ENCODE results near the gene DNMT1.
"Not testable (repeated sequence)": the region's sequence is repeated elsewhere in the genome, so short reads cannot be mapped to it uniquely, and the experiment has no call there.

The DNMT1 gene

DNA sequence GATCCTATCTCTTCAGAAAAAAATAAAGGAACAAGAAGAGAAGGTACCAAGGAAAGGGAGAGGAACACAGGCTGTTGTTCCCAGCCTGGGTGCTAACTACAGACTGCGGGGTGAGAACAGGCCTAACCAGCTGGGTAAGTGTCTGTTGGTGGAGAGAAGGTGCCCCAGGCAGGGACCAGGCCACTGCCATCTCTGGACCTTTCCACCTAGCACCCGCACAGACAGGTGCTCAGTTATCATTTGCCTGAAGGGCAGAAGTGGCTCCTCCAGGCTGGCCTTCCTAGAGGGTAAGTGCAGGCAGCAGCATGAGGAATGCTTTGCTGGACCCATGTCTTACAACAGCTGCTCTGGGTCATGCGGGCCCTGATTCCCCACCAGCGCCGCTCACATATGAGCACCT, 10.1 kb downstream of the DNMT1 start:
- DNase-seq (ENCODE audit: low read depth in 1 of 2, low spot score in 1 of 2) = no peak

DNA sequence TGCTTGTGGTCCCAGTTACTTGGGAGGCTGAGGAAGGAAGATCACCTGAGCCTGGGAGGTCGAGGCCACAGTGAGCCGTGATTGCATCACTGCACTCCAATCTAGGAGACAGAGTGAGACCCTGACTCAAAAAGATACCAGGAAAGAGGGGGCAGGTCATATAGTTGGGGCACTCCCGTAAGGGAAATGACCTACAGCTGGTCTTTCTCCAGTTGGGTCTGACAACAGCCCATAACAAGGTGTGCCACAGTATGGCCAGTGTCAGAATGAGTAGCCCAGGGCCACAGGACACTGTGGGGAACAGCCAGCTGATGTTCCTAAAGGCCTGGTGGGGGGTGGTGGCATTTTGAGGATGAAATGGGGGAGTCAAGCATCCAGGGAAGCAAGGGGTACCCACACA, 10.8 kb downstream of the DNMT1 start:
- DNase-seq (ENCODE audit: low read depth in 1 of 2, low spot score in 1 of 2) = no peak

DNA sequence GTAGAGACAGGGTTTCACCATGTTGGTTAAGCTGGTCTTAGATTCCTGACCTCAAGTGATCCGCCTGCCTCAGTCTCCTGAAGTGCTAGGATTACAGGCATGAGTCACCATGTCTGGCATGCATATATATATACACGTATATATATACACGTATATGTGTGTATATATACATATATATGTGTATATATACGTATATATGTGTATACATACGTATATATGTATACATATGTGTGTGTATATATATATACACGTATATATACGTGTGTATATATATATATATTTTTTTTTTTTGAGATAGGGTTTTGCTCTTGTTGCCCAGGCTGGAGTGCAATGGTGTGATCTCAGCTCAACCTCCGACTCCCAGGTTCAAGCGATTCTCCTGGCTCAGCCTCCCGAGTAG, 11.9 kb downstream of the DNMT1 start:
- DNase-seq (ENCODE audit: low read depth in 1 of 2, low spot score in 1 of 2) = no peak

DNA sequence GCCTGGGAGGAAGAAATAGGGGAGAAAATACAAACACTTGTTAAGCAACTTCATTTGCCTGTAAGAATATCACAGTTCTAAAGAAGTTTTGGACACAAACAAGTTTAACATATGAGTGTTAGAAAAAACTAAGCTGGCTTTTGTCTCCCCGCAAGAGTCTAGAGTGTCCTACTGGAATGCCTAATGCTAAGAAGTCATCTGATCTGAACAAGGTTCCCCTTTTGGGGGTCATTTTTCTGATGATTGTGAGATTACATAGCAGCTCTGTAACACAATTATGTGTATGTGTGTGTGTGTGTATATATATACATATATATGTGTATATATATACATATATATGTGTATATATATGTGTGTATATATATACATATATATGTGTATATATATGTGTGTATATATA, 12.7 kb downstream of the DNMT1 start:
- no peak for DNase-seq (ENCODE audit: low read depth in 1 of 2, low spot score in 1 of 2)

DNA sequence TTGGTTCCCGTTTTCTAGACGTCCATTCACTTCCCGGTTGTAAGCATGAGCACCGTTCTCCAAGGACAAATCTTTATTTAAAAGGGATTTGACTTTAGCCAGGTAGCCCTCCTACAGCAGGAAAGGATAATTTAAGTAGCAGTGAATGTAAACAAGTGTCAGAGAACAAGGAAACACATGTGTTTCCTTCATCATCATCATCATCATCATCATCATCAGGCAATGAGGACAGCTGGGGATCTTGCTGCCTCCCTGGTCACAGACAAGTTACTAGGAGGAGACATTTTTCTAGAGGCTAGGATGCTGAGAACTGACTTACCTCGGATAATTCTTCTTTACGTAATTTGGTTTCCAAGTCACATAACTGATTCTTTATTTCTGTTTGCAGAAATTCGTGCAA, 14.3 kb downstream of the DNMT1 start:
- DNase-seq (ENCODE audit: low read depth in 1 of 2, low spot score in 1 of 2) = no peak

DNA sequence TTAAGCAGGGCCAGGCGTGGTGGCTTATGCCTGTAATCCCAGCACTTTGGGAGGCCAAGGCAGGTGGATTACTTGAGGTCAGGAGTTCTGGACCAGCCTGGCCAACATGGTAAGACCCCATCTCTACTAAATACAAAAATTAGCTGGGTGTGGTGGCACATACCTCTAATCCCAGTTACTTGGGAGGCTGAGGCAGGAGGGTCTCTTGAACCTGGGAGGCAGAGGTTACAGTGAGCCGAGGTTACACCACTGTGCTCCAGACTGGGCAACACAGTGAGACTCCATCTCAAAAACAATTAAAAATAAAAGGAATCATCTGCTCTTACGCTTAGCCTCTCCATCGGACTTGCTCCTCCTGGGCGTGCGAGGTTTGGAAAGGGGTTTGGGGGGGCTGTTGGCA, 14.7 kb downstream of the DNMT1 start:
- not testable (repeated sequence) for DNase-seq (ENCODE audit: low read depth in 1 of 2, low spot score in 1 of 2)

DNA sequence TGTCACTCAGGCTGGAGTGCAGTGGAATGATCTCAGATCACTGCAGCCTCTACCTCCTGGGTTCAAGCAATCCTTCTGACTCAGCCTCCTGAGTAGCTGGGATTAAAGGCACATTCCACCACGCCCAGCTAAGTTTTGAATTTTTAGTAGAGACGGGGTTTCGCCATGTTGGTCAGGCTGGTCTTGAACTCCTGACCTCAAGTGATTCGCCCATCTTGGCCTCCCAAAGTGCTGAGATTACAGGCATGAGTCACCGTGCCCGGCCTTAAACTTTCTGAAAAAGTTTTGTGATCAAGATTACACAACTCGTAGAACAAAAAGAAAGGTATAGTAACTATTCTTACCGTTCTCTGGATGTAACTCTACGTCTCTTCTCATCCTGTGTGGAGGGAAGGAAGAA, 21.2 kb downstream of the DNMT1 start:
- no peak for DNase-seq (ENCODE audit: low read depth in 1 of 2, low spot score in 1 of 2)

DNA sequence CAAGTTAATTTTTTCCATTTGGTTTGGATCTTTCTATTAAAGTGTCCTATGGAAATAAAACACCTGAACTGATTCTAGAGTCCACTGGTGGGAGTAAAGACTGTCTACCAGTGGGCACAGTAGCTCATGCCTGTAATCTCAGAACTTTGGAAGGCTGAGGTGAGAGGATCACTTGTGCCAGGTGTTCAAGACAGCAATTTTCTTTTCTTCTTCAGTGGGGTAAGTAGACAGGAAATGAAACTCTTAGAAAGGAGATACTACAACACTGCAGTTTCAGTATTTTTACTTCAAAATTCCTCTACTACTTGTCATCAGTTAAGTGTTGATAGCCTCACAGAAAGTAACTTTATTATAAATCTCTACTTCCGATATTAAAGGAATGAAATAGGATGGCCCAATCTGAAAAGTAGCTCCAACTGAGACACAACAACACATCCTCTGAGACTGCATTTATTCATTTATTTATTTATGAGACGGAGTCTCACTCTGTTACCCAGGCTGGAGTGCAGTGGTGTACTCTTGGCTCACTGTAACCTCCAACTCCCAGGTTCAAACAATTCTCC, 26.3 kb downstream of the DNMT1 start:
- DNase-seq (ENCODE audit: low read depth in 1 of 2, low spot score in 1 of 2) = no peak

DNA sequence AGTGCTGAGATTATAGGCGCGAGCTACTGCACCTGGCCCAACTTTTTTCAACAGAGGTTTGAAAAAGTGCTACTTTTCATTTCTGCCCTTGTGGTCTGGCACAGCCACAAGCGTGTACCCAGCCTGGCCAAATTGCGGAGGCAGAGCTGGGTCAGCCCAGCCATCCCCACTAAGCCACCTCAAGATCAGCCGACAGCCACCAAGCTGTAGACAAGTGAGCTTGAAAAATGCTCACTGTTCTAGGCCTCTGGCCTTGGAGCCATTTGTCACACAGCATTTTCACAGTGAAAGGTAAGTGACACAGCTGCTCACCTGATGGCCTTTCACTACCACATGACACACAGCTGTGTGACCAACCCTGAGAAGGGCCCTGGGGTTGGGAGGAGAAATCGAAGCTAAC, 27.3 kb downstream of the DNMT1 start:
- DNase-seq (ENCODE audit: low read depth in 1 of 2, low spot score in 1 of 2) = no peak

DNA sequence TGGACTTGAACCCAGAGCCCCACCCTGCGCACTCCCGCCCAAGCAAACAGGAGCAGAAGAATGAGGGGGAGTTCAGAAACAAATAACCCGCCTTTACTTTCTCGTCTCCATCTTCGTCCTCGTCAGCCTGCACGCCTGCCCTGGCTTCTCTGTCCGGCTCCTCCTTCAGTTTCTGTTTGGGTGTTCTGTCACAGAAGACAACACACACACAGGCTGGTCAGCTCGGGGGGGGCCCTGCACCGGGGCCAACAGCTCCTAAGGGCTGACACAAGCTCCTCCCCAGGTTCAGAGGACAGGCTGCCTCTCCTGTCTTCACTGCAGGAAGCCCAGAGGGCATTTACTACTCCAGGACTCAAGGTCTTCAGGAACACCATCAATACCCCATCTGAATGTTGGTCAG, 28.3 kb downstream of the DNMT1 start:
- not testable (repeated sequence) for DNase-seq (ENCODE audit: low read depth in 1 of 2, low spot score in 1 of 2)

DNA sequence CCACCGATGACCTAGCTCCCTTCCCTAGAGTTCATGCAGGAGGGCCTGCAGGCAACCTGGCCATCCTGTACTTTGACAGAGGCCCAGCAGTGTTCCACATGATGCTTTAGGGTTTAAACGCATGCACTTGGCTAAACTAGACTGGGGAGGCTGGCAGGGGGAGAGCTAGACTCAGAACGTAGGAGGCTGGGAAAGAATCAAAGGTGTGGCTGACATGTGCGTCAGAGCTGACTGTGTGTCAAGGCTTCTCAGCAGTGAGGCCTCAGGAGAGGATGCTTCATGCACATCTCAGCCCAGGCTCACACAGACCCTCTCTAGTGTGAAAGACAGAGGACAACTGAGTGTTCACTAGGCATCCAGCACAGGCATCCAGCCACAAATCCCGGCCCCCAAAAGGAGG, 28.7 kb downstream of the DNMT1 start:
- DNase-seq (ENCODE audit: low read depth in 1 of 2, low spot score in 1 of 2) = no peak

DNA sequence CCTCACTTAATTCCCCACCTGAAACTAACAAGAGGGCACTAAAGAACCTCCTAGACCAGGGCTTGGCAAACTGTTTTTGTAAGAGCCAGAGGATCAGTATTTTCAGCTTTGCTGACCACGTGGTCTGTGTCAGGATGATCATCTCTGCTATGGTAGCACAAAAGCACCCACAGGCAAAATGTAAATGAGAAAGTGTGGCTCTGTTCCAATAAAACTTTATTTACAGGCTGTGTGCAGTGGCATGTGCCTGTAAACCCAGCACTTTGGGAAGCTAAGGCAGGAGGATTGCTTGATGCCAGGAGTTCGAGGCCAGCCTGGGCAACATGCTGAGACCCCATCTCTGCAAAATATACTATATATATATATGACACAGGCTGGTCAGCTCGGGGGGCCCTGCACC, 31.2 kb downstream of the DNMT1 start:
- no peak for DNase-seq (ENCODE audit: low read depth in 1 of 2, low spot score in 1 of 2)

DNA sequence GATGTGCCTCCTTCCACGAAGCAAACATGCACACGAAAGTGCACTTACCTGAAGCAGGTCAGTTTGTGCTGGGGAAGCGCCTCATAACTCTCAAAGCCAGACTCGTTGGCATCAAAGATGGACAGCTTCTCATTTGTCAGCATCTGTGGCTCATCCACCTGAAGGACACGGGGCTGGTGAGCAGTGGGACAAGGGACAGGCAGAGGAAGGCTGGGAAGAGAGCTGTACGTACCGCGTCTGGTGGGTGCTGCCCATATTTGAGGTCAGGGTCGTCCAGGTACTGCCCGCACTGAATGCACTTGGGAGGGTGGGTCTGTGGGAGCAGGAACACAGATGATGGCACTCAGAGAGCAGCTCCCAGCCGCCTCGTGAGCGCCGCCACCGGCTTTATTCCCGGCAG, 35.1 kb downstream of the DNMT1 start:
- DNase-seq (ENCODE audit: low read depth in 1 of 2, low spot score in 1 of 2) = no peak

DNA sequence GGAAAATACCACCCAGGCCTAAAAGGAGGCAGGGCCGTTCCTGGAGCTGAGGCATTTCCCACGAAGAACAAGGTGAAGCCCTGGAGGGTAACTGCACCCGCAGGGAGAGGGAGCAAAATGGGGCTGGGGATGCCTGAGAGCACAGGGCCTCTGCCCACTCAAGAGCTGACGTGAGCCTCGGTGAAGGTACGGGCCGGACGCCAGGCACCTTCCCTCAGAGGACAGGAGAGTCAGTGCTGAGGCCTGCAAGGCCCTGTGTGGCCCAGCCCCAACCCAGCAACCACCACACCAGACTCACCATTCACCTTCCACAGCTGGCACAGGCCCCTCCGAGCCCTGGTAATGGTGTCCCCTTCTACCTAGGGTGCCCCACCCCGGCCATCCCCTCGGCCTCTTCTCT, 36.3 kb downstream of the DNMT1 start:
- DNase-seq (ENCODE audit: low read depth in 1 of 2, low spot score in 1 of 2) = no peak

DNA sequence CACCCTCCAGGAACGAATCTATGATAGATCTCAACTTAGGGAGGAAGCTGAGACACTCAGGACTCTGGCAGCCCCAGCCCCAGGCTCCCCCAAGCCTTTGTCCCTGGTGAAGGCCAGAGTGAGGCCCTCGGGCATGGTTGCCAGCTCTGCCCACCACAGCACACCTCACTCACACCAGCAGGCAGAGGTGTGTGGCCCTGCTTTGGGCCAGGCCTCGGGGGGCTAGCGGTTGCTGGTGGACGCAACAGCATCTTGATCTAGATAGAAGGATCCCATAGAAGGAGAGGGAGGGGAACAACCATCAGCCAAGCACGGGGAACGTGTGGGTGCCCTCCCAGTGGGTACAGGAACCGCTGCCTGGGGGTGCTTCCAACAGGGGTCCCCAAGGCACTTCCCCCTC, 36.7 kb downstream of the DNMT1 start:
- no peak for DNase-seq (ENCODE audit: low read depth in 1 of 2, low spot score in 1 of 2)

DNA sequence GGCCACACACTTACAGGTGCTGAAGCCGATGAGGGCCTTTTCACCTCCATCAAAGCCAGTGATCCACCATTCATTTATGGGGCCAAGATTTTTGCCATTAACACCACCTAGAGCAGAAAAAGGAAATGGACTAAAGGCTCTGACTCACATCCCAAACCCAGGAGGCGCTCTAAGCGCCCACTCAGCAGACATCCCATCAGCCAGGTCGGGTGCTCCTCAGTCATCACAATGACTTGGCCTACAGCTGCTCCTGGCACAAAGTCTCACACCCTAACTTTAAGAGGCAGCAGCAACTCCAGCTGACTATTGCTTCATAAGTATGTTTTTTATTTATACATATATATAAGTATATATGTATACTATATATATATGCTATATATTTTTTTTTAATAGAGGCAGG, 38.9 kb downstream of the DNMT1 start:
- DNase-seq (ENCODE audit: low read depth in 1 of 2, low spot score in 1 of 2) = no peak

DNA sequence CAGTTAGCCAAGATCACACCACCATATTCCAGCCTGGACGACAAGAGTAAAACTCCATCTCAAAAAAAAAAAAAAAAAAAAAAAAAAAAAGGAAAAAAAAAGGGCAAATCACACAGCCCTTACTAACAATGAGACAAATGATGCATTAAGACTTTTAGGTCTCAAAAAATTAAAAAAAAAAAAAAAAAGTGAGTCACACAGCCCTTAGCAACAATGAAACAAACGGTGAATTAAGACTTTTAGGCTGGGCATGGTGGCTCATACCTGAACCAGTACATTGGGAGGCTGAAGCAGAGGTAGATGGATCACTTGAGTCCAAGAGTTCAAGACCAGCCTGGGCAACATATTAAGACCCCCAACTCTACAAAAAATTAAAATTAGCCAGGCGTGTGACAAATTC, 42.7 kb downstream of the DNMT1 start:
- DNase-seq (ENCODE audit: low read depth in 1 of 2, low spot score in 1 of 2) = no peak

DNA sequence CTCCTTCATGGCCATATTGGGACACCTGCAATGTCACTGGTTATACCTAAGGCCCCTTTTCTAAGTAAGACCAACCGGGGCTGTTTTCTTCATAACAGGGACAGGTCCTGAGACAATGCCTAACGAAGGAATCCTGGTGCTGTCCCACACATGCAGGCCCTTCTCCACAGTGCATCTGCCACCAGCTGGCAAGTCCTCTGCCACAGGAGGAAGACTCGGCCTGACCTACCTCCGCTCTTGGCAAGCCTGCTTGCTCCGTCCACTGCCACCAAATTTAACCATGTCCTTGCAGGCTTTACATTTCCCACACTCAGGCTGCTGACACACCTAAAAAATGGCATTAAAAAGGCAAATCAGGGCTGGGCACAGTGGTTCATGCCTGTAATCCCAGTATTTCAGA, 43.2 kb downstream of the DNMT1 start:
- DNase-seq (ENCODE audit: low read depth in 1 of 2, low spot score in 1 of 2) = no peak

DNA sequence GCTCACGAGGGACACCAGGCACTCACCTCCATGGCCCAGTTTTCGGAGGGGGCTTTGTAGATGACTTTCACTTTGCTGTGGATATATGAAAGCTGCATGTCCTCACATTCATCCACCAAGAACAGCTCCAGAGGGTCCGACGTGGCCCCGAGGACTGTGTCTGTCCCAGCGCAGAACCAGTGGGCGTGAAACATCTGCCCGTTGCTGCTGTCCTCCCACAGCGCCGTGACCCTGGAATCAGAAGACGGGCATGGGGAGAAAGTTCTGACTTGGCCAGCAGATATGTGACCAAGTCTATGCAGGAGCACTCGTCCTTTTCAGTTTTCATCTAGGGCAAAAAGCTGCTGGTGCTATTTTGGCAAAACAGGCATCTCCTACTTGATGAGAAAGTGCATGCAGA, 45.3 kb downstream of the DNMT1 start:
- DNase-seq (ENCODE audit: low read depth in 1 of 2, low spot score in 1 of 2) = no peak

DNA sequence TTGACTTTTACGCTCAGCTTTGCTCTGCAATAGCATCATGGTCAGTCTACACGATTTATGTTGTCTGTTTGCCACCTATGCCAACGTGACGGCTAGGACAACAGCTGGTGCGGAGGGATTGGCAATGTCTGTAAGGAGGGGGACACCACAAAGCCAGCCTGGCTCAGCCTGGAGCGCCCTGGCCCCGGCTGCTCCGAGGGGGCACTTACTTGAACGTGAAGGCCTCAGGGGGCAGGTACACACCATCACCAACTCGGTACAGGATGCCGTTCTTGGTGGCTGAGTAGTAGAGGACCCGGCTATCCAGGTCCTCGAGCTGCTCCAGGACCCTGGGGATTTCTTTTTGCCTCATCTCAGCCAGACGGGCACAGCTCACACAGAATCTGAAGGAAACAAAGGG, 48.6 kb downstream of the DNMT1 start:
- DNase-seq (ENCODE audit: low read depth in 1 of 2, low spot score in 1 of 2) = no peak

DNA sequence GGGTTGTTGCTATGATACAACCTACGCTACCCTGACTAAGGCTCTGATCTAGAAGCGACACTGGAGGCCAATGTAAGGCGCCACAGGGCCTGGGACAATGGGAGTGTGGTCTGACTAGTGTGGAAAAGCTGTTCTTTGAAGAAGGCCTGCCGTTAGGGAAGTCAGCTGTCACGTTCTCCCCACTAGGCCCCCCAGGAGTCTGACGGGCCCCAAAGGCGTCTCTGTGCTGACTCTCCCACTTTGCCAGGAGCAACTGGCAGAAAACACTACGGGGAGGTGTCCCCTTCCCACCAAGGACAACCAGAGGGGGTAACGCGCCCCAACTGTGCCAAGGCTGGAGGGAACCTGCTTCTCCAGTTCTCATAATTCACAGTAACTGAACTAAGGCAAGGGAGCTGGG, 49.7 kb downstream of the DNMT1 start:
- DNase-seq (ENCODE audit: low read depth in 1 of 2, low spot score in 1 of 2) = no peak

DNA sequence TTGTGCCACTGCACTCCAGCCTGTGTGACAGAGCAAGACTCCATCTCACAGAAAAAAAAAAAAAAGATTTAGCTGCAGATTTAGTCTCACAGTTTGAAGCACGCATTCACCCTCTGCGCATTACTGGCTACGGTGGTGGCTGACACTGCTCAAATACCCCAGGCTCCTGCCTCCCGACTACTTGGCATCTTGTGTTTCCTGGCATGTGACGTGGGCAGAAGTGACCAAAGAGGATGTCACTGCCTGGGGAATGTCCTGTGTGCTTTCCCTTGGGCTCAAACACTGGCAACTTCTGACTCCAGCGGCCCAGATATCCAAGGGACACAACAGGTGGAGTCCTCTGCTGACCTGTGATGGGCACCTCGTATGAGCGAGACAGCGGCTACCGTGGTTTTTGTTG, 50.4 kb downstream of the DNMT1 start:
- no peak for DNase-seq (ENCODE audit: low read depth in 1 of 2, low spot score in 1 of 2)

DNA sequence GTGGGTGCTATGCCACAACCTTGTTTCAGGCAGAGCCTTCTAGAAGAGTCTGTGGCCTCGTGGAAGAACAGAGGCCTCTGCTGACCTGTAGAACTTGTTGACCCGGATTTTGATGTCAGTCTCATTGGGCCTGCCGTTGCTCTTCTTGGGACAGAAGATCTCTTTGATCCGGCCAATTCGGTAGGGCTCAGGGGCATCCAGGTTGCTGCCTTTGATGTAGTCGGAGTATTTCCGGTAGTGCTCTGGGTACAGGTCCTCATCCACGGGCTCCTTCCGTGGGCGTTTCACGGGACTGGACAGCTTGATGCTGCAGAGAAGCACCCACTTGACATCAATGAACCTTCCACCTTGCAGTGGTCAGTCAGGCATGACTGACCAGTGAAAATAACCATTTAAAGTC, 51.1 kb downstream of the DNMT1 start:
- DNase-seq (ENCODE audit: low read depth in 1 of 2, low spot score in 1 of 2) = no peak

All from activated T-helper 1 cell treated with anti-CD3 and anti-CD28 coated beads, Interleukin-2, amount 50 U/mL, for 16 hours (primary cell).